H9 (cell line): ENCODE data around the gene FBXO48. TPM values are rescaled to one million over a fixed set of nuclear protein-coding genes. Genes with fewer than 3 reads are reported as not detected.

Experiments used
- DNase-seq: peaks from one replicate; pipeline ENCODE4 v3.0.0-alpha.2; 2017
- H2AFZ ChIP-seq: one replicate; pipeline ENCODE4 v1.6.1; 2013; ENCODE audit warnings: mild to moderate bottlenecking, low read length, control low read depth, moderate library complexity
- H2AK5ac ChIP-seq: 2 replicates; pipeline ENCODE4 v1.6.1; 2013; ENCODE audit warnings: low read length, control low read depth, mixed read lengths; ENCODE audit not compliant: insufficient read length
- H2BK120ac ChIP-seq: one replicate; pipeline ENCODE4 v1.6.1; 2013; ENCODE audit warnings: low read depth, mild to moderate bottlenecking, low read length, control low read depth, inconsistent platforms; ENCODE audit not compliant: poor library complexity, severe bottlenecking
- H2BK12ac ChIP-seq: 2 replicates; pipeline ENCODE4 v1.6.1; 2013; ENCODE audit warnings: low read length, control low read depth, mixed read lengths, low read depth; ENCODE audit not compliant: insufficient read length
- H2BK15ac ChIP-seq: 2 replicates; pipeline ENCODE4 v1.6.1; 2013; ENCODE audit warnings: low read depth, low read length, control low read depth
- H2BK20ac ChIP-seq: one replicate; pipeline ENCODE4 v1.6.1; 2013; ENCODE audit warnings: low read depth, mild to moderate bottlenecking, low read length, control low read depth, inconsistent platforms; ENCODE audit not compliant: poor library complexity, severe bottlenecking
- H2BK5ac ChIP-seq: 2 replicates; pipeline ENCODE4 v1.6.1; 2013; ENCODE audit warnings: low read length, control low read depth, mixed read lengths; ENCODE audit not compliant: insufficient read length
- H3K14ac ChIP-seq: 2 replicates; pipeline ENCODE4 v1.6.1; 2013; ENCODE audit warnings: low read length, control low read depth; ENCODE audit not compliant: insufficient read depth
- H3K18ac ChIP-seq: 2 replicates; pipeline ENCODE4 v1.6.1; 2013; ENCODE audit warnings: low read depth, mild to moderate bottlenecking, mixed read lengths, low read length, control low read depth; ENCODE audit not compliant: insufficient read length
- H3K23ac ChIP-seq: 2 replicates; pipeline ENCODE4 v1.6.1; 2013; ENCODE audit warnings: low read length, control low read depth, mixed read lengths, low read depth; ENCODE audit not compliant: insufficient read length
- H3K23me2 ChIP-seq: 2 replicates; pipeline ENCODE4 v1.6.1; 2013; ENCODE audit warnings: low read depth, mild to moderate bottlenecking, mixed read lengths, low read length, control low read depth; ENCODE audit not compliant: insufficient read length, poor library complexity, severe bottlenecking
- H3K27ac ChIP-seq: 2 replicates; pipeline ENCODE4 v1.5.1; 2013; ENCODE audit warnings: low read length, control low read depth, mixed read lengths, low read depth; ENCODE audit not compliant: insufficient read length
- H3K27me3 ChIP-seq: 2 replicates; pipeline ENCODE4 v1.6.1; 2013; ENCODE audit warnings: low read length, control low read depth, inconsistent platforms; ENCODE audit not compliant: insufficient read depth
- H3K4ac ChIP-seq: 2 replicates; pipeline ENCODE4 v1.6.1; 2013; ENCODE audit warnings: low read depth, mild to moderate bottlenecking, control low read depth, inconsistent platforms, low read length, moderate library complexity
- H3K4me1 ChIP-seq: 2 replicates; pipeline ENCODE4 v1.6.1; 2013; ENCODE audit warnings: low read length, control low read depth, inconsistent platforms; ENCODE audit not compliant: insufficient read depth
- H3K4me2 ChIP-seq: 2 replicates; pipeline ENCODE4 v1.6.1; 2013; ENCODE audit warnings: low read length, control low read depth, mixed read lengths; ENCODE audit not compliant: insufficient read length, insufficient read depth
- H3K56ac ChIP-seq: 2 replicates; pipeline ENCODE4 v1.6.1; 2013; ENCODE audit warnings: low read depth, mild to moderate bottlenecking, mixed read lengths, low read length, control low read depth; ENCODE audit not compliant: insufficient read length
- H3K79me1 ChIP-seq: 2 replicates; pipeline ENCODE4 v1.6.1; 2013; ENCODE audit warnings: low read depth, mild to moderate bottlenecking, moderate library complexity, low read length, control low read depth, inconsistent platforms; ENCODE audit not compliant: insufficient read depth, poor library complexity, severe bottlenecking
- H3K79me2 ChIP-seq: 2 replicates; pipeline ENCODE4 v1.6.1; 2013; ENCODE audit warnings: low read length, control low read depth, inconsistent platforms; ENCODE audit not compliant: insufficient read depth
- H3K9ac ChIP-seq: 2 replicates; pipeline ENCODE4 v1.6.1; 2013; ENCODE audit warnings: low read length, control low read depth, mixed read lengths; ENCODE audit not compliant: insufficient read length; ENCODE audit errors: extremely low read depth
- H3K9me3 ChIP-seq: one replicate; pipeline ENCODE4 v1.6.1; 2013; ENCODE audit warnings: low read depth, low read length, inconsistent platforms; ENCODE audit not compliant: control insufficient read depth
- H3T11ph ChIP-seq: one replicate; pipeline ENCODE4 v1.6.1; 2013; ENCODE audit warnings: mild to moderate bottlenecking, low read length, control low read depth, inconsistent platforms
- H4K20me1 ChIP-seq: one replicate; pipeline ENCODE4 v1.6.1; 2013; ENCODE audit not compliant: control insufficient read depth, insufficient read length, insufficient read depth
- H4K5ac ChIP-seq: 2 replicates; pipeline ENCODE4 v1.6.1; 2013; ENCODE audit warnings: low read depth, mild to moderate bottlenecking, mixed read lengths, low read length, control low read depth; ENCODE audit not compliant: insufficient read length
- H4K8ac ChIP-seq: replicated peaks from 2 replicates; pipeline ENCODE4 v1.6.1; 2013; ENCODE audit warnings: low read length, control low read depth, mixed read lengths, low read depth; ENCODE audit not compliant: insufficient read length
- H4K91ac ChIP-seq: 2 replicates; pipeline ENCODE4 v1.6.1; 2013; ENCODE audit warnings: low read depth, mild to moderate bottlenecking, moderate library complexity, mixed read lengths, low read length, control low read depth; ENCODE audit not compliant: insufficient read length
- H3K27ac Mint-ChIP-seq, 3 experiments: 2 replicates in 2 of 3; 3 replicates in 1 of 3; pipeline ENCODE4 v1.8.0; 2020 to 2021; ENCODE audit warnings: mixed read lengths in 3 of 3, mild to moderate bottlenecking in 1 of 3, moderate library complexity in 1 of 3
- H3K27me3 Mint-ChIP-seq: 2 replicates; pipeline ENCODE4 v1.8.0; 2021; ENCODE audit warnings: low read depth, mild to moderate bottlenecking, moderate library complexity, mixed read lengths
- H3K36me3 Mint-ChIP-seq, 3 experiments: 2 replicates in 2 of 3; 3 replicates in 1 of 3; pipeline ENCODE4 v1.8.0; 2020 to 2021; ENCODE audit warnings: low read depth in 3 of 3, mixed read lengths in 3 of 3; ENCODE audit not compliant: insufficient read depth in 1 of 3
- H3K4me1 Mint-ChIP-seq, 2 experiments: 2 replicates each; pipeline ENCODE4 v1.8.0; 2020; ENCODE audit warnings: mixed read lengths in 2 of 2
- H3K4me3 Mint-ChIP-seq, 2 experiments: 2 replicates in 1 of 2; 3 replicates in 1 of 2; pipeline ENCODE4 v1.8.0; 2020 to 2021; ENCODE audit warnings: mild to moderate bottlenecking in 2 of 2, mixed read lengths in 2 of 2, moderate library complexity in 1 of 2
- H3K9me3 Mint-ChIP-seq, 2 experiments: 2 replicates in 1 of 2; 3 replicates in 1 of 2; pipeline ENCODE4 v1.8.0; 2020; ENCODE audit warnings: mild to moderate bottlenecking in 2 of 2, mixed read lengths in 2 of 2, moderate library complexity in 1 of 2
- CTCF ChIP-seq: fragments of 200-600 bp; sonication (generic); conservative IDR thresholded peaks from 3 replicates; pipeline ENCODE4 v1.8.0; 2021; ENCODE audit warnings: antibody characterized with exemption, mild to moderate bottlenecking
- WGBS: extraction: QIAGEN DNeasy Blood & Tissue Kit; methylation state at CpG from one replicate; pipeline ENCODE4 v1.1.7; 2013; ENCODE audit warnings: missing lambda C conversion rate, low lambda C conversion rate, mixed read lengths; ENCODE audit not compliant: insufficient read length; ENCODE audit errors: extremely low coverage; 5-methylcytosine and 5-hydroxymethylcytosine counted together
- total RNA-seq: library from RNA; stranded (reverse); gene quantifications from 2 replicates; pipeline ENCODE4 v1.2.1, GENCODE V29; 2021

The FBXO48 gene
- total RNA-seq, 1 experiment from 2014 or later, result 1.4 TPM

- no peaks in the 10 kb centered on the region for H3K23me2 ChIP-seq
- H3K36me3 Mint-ChIP-seq, result no peaks in the 10 kb centered on the region
- no peaks in the 10 kb centered on the region for H3K27me3 ChIP-seq
- H3K9ac ChIP-seq, result no peak overlapping the region
- H2BK15ac ChIP-seq, result no peak overlapping the region
- no peak overlapping the region for H4K8ac ChIP-seq
- H3K9me3 ChIP-seq, result no peaks in the 10 kb centered on the region
- no peak overlapping the region for H3K23ac ChIP-seq
- no peak for TF ChIP-seq CTCF
- H3K14ac ChIP-seq, result no peak overlapping the region
- no peak overlapping the region for H3K4ac ChIP-seq
- no peak overlapping the region for H3K18ac ChIP-seq
- no peaks in the 10 kb centered on the region for H3K4me1 Mint-ChIP-seq
- H2BK5ac ChIP-seq, result no peak overlapping the region
- H3K27me3 Mint-ChIP-seq, result 0 out of 2 replicates have a peak, but pooled peaks cover under 1% of the 10 kb centered on the region
- no peak overlapping the region for H3K27ac ChIP-seq
- no peak overlapping the region for H3K4me2 ChIP-seq
- DNase-seq, result no peak
- H4K5ac ChIP-seq, result no peak overlapping the region
- H3K79me1 ChIP-seq, result no peaks in the 10 kb centered on the region
- no peak overlapping the region for H2AK5ac ChIP-seq
- no peaks in the 10 kb centered on the region for H4K20me1 ChIP-seq
- WGBS, result no CpG with 5 or more reads among the region's 2 CpGs
- H2AFZ ChIP-seq, result no peak overlapping the region
- no peaks in the 10 kb centered on the region for H3K79me2 ChIP-seq
- no peak overlapping the region for H3K4me3 Mint-ChIP-seq
- H3K9me3 Mint-ChIP-seq, result no peaks in the 10 kb centered on the region
- H3K27ac Mint-ChIP-seq, result no peak overlapping the region
- no peak overlapping the region for H2BK12ac ChIP-seq
- no peak overlapping the region for H2BK120ac ChIP-seq
- no peak overlapping the region for H4K91ac ChIP-seq
- no peak overlapping the region for H3K56ac ChIP-seq
- H2BK20ac ChIP-seq, result no peak overlapping the region
- no peaks in the 10 kb centered on the region for H3K4me1 ChIP-seq
- H3T11ph ChIP-seq, result no peak overlapping the region
Measured at GRCh38 chr2:68453761-68454360, 13.2 kb downstream of the FBXO48 start.
